ENCODE data around the gene PARD3.
"Not testable (repeated sequence)": the region's sequence is repeated elsewhere in the genome, so short reads cannot be mapped to it uniquely, and the experiment has no call there.

The PARD3 gene

DNA sequence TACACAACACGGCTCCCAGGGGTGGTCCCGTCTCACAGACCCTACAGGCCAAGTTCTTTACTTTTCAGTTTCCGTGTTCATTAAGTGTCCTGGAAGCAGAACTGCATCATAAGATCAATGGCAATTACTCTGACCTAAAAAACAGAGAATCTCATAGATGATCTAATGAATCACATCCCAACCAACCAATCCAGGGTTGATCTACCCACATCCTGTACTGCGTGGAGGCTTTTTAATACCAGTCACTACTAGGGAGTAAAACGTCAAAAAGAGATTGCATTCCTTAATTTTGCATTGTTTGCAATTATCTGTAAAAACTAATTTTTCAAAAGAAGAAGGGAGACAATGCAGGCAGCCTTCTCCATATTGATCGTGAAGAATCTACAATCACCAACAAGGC, 72.6 kb downstream of the PARD3 start:
- DNase-seq (ENCODE audit: low read depth): peak; percentile 59

DNA sequence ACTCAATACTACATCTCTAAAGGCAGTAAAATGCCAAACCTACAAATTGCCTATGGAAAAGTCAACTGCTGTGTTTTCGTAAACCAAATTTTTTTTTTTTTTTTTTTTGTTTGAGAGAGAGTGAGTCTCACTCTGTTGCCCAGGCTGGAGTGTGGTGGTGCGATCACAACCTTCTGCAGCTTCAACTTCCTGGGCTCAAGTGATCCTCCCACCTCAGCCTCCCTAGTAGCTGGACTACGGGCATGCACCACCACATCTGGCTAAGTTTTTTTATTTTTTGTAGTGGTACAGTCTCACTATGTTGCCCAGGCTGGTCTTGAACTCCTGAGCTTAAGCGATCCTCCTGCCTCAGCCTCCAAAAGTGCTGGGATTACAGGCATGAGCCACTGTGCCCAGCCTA, 74.0 kb downstream of the PARD3 start:
- DNase-seq (ENCODE audit: low read depth): not testable (repeated sequence)

DNA sequence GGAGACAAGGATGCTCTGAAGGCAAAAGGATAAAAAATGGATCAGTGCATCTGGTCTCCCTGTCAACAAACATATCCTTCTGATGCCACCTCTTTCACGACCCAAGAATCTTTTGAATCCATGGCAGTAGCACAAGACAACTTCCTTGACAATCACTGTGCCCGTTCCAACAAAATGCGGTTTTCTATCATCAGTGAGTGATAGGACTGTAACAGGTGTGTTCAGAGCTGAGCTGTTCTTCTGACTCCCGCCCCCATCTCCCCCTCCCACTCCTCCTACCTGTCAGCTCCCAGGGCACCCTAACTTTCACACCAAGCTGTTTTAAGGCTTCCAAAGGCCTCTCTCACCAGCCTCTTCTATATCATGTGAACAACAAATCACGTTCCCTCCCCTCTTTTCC, 74.8 kb downstream of the PARD3 start:
- DNase-seq (ENCODE audit: low read depth): no peak

DNA sequence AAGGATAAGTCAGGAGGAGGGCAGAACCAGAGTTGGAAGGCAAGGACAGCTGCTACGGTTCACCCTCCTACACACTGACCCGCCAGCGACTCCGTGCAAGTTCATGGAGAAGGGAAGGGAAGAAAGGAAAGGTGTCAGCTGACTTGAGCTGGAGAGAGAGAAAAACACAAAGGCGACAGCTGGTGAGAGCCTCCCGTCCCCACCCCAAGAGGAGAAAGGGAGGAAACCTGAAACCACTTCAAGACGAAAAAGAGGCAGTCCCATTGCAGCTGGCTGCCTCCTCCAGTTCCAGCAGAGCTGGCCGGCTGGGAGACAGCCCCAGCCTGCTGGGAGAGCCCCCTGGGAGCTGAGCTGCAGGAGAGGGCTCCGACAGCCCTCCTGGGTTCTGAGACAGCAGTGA, 75.2 kb downstream of the PARD3 start:
- DNase-seq (ENCODE audit: low read depth): peak; percentile 75

DNA sequence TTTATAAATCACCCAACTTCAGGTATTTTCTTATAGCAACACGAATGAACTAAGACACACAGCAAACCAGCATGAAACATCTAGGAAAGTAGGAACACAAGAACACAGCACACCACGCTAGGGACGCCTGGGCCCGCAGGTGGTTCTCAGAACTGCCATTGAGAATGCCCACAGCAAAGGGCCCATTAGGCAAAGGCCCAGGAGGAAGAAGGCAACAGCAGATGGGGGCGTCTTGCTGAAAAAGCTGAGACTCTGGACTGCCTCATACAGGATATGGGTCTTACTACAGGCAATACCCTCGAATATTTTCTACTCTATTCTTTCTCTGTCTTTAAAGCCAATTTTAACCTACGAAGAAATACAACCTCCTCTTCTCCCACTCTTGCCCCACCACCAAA, 77.3 kb downstream of the PARD3 start:
- no peak for DNase-seq (ENCODE audit: low read depth)

DNA sequence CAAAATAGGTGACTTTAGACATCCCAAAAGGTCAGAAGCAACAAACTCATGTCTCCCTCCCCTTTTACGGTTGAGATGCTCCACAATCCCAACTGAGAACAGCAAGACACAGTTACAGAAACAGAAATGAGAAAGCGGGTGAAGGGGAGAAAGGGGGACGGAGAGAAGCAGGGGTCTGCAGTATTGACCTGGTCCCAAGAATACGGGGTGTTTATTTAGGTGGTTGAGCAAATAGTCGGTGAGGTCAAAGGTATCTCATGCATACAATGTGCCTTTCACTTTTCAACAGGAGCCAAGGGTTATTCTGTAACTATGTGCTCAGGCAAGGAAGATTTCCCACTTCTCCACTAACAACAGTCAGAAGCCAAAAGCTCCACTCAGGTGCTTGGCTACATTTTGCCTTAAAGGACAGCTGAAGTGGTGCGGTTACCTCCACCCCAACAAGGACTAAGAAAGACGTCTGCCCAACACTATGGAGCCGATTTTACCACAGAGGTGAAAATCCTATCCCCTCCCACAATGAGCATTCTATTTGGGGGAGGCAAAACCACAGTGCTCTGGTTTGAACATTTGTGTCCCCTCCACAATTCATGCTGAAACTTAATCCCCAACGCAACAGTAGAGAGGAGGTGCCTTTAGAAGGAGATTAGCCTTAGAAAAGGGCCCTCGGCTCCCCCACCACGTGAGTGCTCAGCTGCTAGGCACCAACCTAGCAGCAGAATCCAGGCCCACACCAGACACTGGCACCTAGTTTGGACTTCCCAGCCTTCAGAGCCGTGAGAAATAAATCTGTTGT, 77.9 kb downstream of the PARD3 start:
- no peak for DNase-seq (ENCODE audit: low read depth)

DNA sequence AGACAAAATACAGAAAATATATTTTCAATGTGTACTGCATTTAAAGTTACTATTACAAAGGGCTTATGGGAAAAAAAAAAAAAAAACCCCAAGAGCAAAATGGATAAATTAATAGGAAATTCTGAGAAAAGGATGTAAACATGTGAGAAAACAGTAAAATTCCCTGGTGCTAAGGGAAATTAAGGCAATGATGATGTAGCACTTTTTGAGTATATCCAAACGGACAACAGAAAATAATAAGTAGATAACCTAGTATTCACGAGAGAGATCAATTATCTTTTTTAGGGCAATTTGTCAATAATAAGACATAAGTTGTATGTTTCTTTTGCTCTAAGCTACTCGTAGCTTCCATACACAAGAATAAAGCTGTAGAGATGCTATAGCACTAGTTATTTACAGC, 80.2 kb downstream of the PARD3 start:
- DNase-seq (ENCODE audit: low read depth): no peak

DNA sequence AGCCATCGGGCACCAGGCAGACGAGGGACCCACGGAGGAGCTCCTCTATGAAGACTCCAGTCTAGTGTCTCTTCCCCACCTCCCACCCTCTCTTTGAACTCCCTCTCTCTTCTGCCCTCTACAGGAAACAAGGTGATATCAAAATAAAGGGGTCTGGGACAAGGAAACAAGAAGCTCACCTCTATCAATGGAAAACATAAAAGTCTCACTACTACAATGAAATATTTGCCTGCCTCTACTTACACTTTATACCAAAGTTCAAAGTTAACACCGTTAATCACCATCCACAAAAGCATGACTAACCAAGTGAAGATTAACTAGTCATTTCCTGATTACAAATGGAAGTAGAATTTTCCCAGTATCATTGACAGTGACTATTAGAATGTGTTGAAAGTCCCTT, 82.2 kb downstream of the PARD3 start:
- peak; percentile 65 for DNase-seq (ENCODE audit: low read depth)

DNA sequence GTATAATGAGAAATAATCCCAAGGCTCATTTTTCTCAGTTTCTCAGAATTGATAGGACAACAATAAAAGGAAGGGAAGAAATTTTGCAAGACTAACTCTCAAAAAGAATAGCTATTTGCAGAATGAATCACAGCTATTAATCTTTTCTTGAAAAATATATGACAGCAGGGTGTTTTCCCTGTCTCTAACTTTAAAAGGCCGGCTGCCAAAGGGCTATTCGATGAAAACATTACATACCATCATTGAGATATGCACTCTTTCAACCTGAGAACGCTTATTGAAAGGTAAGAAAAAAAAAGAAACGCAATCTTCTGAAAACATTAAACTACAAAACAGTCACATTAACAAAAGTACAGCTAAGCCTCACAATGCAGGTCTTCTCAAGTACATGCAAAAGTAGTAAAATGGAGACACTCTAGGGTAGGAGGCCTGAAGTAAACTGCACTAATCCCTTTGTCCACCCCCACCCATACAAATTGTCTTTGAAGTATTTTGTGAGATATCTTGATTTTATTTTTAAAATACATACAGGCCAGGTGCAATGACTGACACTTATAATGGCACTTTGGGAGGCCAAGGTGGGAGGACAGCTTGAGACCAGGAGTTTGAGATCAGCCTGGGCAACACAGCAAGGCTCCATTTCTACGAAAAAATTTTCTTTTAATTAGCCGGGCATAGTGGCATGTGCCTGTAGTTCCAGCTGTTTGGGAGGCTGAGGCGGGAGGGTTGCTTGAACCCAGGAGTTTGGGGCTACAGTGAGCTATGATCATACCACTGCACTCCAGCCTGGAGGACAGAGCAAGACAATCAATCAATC, 83.0 kb downstream of the PARD3 start:
- peak; percentile 69 for DNase-seq (ENCODE audit: low read depth)

DNA sequence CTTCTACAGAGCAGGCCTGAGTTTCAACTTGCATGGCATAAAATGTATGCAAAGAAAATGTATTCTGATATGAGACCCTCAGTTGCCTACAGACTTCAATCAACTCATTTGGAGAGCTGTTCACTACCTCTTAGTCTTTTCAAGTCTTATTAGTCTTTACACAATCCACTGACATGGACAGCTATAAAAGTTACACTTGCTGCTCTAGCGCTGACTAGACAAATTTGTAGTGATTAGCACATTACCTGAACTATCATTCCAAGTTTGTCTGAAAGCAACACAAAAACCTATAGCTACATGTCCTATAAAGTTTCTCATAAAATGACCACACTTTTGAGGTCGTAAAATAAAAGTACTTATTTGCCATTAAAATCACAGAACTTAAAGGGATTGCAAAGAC, 83.9 kb downstream of the PARD3 start:
- DNase-seq (ENCODE audit: low read depth): no peak

DNA sequence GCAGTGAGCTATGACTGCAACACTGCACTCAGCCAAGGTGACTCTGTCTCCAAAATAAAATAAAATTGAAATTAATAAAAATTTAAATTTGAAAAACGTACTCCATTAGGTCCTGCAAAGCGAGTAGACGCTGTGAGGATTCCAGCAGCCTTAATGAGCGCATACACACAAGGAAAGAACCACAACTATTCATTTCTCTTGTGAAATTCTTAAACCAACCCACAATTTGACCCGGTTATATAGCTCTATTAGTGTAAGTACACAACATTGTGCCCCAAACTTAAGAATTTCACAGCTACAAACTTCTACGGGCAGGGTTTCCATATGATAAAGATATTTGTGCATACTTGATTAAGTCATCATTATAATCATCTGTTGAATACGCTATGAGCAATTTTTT, 84.4 kb downstream of the PARD3 start:
- DNase-seq (ENCODE audit: low read depth): peak; percentile 20

DNA sequence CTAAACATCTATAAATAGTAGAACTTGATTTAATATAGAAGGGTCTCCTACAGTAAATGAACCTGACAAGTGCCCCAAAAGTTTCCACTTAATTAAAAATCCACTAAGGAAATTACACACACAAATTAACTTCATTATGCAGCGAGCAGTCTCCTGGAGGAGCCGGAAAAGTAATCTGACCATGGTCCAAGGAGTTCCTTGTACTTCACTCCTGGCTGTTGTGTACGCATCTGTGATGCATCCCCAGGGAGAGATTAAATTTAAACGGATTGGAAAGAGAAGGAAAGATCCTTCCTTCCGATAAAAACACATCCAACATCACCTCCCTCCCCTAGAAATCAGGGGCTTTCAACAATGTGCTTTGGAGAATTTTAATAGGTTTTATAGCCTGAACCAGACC, 85.5 kb downstream of the PARD3 start:
- no peak for DNase-seq (ENCODE audit: low read depth)

DNA sequence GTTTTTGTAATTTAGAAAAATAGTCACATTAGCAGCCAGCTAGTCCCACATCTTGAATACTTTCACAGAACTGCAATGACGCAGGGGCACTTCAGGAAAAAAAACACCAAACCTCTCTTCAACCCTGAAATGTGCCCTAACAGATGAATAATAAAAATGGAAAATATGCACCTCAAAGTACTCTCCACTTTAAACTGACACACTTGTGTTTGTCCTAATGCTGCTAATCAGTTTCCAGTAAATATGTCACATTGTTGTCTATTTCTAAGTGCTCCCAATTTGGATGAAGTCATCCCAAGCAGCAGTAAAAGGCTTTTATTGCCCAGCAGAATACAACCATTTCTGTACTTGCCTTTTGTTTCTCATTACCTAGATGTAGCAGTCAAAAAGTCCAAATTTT, 86.7 kb downstream of the PARD3 start:
- no peak for DNase-seq (ENCODE audit: low read depth)

DNA sequence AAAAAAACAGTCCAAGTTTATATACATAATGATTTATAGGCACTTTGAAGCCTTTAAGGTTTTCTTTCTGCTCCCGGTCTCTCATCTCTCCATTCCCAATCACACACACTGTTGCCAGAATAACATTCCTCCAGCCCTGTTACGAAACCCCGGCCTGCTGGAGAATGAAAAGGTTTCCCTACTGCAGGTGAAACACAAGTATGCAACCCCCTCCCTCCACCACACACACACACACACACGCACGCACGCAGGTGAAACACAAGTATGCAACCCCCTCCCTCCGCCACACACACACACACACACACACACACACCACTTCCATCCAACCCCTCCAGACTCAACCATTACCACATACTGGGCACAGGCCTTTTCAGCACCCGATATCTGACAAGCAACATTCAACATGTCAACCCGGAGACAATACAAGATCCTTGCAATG, 87.5 kb downstream of the PARD3 start:
- DNase-seq (ENCODE audit: low read depth): no peak

DNA sequence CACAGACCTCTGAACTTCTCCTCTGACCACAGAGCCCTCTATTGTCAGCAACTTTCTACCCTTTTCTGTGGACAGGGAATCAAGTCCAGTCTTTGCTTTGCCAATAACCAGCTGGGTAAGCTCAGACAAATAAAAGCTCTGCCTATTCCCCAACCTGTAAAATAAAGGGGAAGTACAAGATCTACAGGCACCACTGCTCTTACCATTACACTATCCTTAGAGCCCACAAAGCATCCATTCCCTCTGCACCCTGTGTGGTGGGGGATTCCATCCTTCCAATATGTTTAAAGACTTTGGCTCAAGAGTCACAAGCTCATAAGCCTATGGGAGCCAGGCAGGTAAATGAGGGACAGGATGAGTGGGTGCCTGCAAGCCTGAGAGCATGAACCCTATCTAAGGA, 88.2 kb downstream of the PARD3 start:
- DNase-seq (ENCODE audit: low read depth): no peak

DNA sequence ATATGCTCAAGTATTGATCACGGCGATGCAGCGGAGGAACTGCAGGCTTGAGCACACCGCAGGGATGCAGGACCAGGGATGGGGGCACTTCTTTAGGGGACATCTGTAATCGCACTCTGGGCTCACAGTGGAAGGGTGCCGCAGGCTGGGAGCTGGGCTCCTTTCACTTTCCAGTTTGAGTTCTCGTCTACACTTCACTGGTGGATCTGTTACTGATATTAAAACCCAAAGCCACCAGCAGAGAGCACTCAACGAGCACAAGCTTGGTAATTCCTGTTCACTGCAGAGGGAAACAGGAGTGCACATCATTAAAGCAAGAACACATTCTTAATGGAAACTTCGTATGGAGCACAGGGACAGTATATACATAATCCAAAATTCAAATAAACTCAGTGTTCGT, 91.3 kb downstream of the PARD3 start:
- peak; percentile 77 for DNase-seq (ENCODE audit: low read depth)

DNA sequence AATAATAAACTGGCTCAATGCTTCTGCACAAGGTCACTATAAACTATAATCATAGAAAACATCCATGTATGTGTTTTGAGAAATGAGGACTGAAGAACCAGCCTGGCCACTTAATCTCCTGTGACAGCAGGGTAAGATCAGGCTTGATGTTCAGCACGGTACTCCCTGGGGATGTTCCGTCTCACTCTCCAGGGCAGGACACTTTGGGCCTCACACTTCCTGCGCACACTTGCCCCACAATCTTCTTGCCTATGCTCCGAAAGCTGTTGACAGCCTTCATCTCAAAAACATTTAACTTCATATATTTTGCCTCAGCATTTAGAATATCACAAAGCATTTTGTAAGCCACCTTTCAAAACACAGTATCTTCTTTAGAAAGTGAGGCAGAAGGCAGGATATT, 92.7 kb downstream of the PARD3 start:
- DNase-seq (ENCODE audit: low read depth): no peak

DNA sequence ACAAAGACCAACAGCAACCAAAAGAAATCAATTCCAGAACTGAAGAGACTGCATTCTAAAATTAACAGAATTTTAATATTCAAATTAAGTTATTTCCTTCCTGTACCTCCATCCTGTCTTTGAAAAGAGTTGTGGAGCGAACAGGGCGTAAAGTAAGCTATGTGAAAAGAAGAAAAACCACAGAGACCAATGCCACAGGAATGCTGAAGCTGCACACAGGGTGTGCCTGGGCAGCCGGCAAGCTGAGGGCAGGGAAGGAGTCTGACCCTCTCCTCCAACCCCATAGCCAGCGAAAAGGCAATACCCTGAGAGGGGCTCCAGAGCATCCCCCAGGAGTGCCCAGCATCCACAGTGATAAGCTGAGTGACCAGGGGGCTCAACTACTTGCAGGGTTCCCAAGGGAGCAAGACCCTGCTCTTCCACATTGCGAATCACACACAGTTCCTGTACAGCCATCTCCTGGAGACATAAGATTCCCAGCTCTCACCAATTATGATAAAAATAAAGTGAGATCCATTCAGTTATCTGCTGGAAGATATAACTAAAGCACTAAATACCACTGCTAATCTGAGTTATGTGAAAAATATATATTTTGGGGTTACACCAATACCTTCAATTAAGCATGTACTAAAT, 93.8 kb downstream of the PARD3 start:
- DNase-seq (ENCODE audit: low read depth): peak; percentile 80

DNA sequence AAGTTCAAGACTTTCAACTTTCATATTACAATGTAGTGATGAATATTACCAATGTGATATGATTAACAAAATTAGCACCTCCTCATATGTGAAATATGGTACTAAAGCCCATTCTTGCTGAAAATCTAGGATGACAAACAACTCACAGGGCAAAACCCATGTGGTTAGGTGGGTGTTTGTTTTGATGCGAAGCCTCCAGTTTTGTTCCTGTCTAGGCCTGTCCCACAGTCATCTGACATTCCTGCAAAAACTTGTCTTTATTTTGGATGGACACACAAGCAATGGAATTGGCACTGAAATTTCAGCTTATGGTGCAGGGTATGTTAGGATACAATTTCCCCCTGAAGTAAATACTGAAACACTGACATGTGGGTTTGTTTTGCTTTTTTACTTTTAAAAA, 95.3 kb downstream of the PARD3 start:
- no peak for DNase-seq (ENCODE audit: low read depth)

DNA sequence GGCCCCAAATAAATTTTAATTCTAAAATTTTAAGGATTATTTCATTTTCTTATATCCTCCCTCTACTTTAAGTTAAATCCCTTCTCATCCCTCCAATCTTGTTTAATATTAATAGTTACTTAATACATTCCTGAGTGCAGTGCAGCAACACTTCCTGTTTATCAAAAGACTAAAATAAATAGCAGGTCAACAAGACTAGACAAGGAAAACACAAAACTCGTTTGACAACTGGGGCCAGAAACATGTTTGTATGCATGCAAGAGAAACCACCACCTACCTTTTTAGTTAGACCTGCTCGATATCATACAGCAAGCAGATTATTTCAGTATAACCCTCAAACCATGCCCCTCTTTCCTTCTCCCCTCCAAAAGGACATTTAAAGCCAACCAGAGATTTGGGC, 95.8 kb downstream of the PARD3 start:
- no peak for DNase-seq (ENCODE audit: low read depth)

DNA sequence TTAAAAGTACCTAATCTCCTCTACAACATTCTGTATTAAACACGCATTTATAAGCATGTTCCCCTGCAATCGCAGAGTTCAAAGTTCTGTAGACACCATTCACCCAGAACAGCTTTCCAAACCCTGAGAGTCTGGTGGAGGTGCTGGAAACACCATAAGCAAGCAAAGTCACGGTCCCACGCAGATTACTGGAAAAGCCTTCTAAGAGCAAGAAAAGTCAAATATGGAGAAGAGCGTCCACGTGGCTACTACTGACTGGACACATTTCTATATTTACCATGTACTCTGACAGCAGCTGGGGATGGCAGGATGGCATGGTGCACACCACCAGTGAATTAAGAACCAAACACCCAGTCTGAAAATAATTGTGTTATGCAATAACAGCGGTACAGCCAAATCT, 97.7 kb downstream of the PARD3 start:
- DNase-seq (ENCODE audit: low read depth): no peak

DNA sequence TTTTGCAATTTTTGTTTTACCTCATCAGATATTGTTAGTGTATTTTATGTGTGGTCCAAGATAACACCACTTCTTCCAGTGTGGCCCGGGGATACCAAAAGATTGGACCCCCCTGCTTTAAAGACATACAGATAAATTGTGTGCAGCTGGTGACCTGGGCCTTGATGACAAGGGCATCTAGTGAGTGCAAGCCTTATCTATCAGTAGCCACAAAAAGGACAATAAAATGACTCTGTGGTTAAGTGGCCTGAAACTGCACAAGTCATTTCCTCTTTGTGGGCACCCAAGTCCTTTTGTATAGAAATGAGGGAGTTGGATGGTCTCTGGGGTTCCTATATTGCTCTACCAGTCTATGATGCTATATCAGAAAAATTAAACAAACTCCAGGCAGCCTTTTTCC, 98.1 kb downstream of the PARD3 start:
- DNase-seq (ENCODE audit: low read depth): peak; percentile 25

DNA sequence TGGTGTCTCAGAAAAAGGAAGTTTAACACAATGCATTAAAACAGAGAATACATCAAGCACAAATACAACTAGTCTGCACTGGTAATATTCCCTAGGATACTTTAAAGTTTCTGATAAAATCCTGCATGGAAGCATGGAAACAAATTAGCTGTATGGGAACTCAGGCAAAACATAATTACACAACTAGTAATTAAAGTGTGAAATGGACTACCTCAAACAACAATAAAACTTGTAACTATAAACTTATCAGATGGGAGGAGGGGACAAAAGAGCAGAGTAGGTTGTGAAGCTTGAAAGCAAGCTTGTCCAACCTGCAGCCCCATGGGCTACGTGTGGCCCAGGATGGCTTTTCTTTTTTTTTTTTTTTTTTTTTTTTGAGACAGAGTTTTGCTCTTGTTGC, 98.9 kb downstream of the PARD3 start:
- no peak for DNase-seq (ENCODE audit: low read depth)

Data from EH (cell line).